SU-DHL-6 (cell line): Measurements from ENCODE around the gene TFF2.

Source experiments
- H2AFZ ChIP-seq: fragments of 200-600 bp; sonication (generic); 2 replicates; pipeline ENCODE4 v1.6.1; 2014; ENCODE audit warnings: low read depth, mild to moderate bottlenecking, moderate library complexity, mixed read lengths, antibody characterized with exemption, low read length; ENCODE audit not compliant: severe bottlenecking
- H3F3A ChIP-seq: fragments of 200-600 bp; shearing (Covaris generic); 2 replicates; pipeline ENCODE4 v1.6.0; 2016; ENCODE audit warnings: antibody characterized with exemption, mild to moderate bottlenecking; ENCODE audit not compliant: insufficient read depth
- H3K27ac ChIP-seq: fragments of 200-600 bp; sonication (generic); 2 replicates; pipeline ENCODE4 v1.5.1; 2016; ENCODE audit warnings: low read depth, mild to moderate bottlenecking, low read length, moderate library complexity, mixed read lengths
- H3K27me3 ChIP-seq: fragments of 200-600 bp; sonication (generic), shearing (Covaris generic); 2 replicates; pipeline ENCODE4 v1.6.0; 2014; ENCODE audit warnings: mild to moderate bottlenecking, low read length
- H3K36me3 ChIP-seq: fragments of 200-600 bp; sonication (generic); 2 replicates; pipeline ENCODE4 v1.6.1; 2014; ENCODE audit warnings: mild to moderate bottlenecking, low read length, mixed read lengths
- H3K4me2 ChIP-seq: fragments of 300-600, 200-600 bp; shearing (Covaris generic), sonication (generic); 2 replicates; pipeline ENCODE4 v1.6.0; 2014; ENCODE audit warnings: low read length, low read depth, mild to moderate bottlenecking; ENCODE audit not compliant: poor library complexity, severe bottlenecking
- H3K4me3 ChIP-seq: fragments of 200-600 bp; sonication (generic); 2 replicates; pipeline ENCODE4 v1.5.1; 2014; ENCODE audit warnings: antibody characterized with exemption, low read length, mild to moderate bottlenecking, mixed read lengths; ENCODE audit not compliant: insufficient read depth, poor library complexity, severe bottlenecking
- H3K79me2 ChIP-seq: fragments of 200-600 bp; sonication (generic); 2 replicates; pipeline ENCODE4 v1.6.1; 2014; ENCODE audit warnings: mild to moderate bottlenecking, low read length, moderate library complexity; ENCODE audit not compliant: insufficient read depth
- H3K9ac ChIP-seq: fragments of 200-600 bp; sonication (generic); 2 replicates; pipeline ENCODE4 v1.7.0; 2014; ENCODE audit warnings: mild to moderate bottlenecking, low read length
- H3K9me2 ChIP-seq: fragments of 200-600 bp; sonication (generic); replicated peaks from 2 replicates; pipeline ENCODE4 v1.6.1; 2014; ENCODE audit warnings: low read length; ENCODE audit not compliant: insufficient read depth
- H3K9me3 ChIP-seq: fragments of 200-600 bp; sonication (generic); 2 replicates; pipeline ENCODE4 v1.6.1; 2014; ENCODE audit warnings: low read length, mixed read lengths; ENCODE audit not compliant: insufficient read depth
- H4K20me1 ChIP-seq: fragments of 200-600 bp; sonication (generic); 2 replicates; pipeline ENCODE4 v1.6.1; 2014; ENCODE audit warnings: low read depth, mild to moderate bottlenecking, antibody characterized with exemption, low read length, moderate library complexity, mixed read lengths
- EZH2phosphoT487 ChIP-seq: fragments of 200-600 bp; sonication (generic), shearing (Covaris generic); conservative IDR thresholded peaks from 2 replicates; pipeline ENCODE4 v1.6.1; 2018; ENCODE audit warnings: mild to moderate bottlenecking, antibody characterized with exemption, low read length, moderate library complexity, mixed read lengths
- TF ChIP-seq, protein P1 (sequence below): fragments of 200-600 bp; sonication (generic); IDR thresholded peaks from one replicate; pipeline ENCODE4 v1.5.1; 2017; ENCODE audit warnings: antibody characterized with exemption, mild to moderate bottlenecking, low read length, moderate library complexity; ENCODE audit not compliant: insufficient read depth, poor library complexity, severe bottlenecking

The TFF2 gene

DNA sequence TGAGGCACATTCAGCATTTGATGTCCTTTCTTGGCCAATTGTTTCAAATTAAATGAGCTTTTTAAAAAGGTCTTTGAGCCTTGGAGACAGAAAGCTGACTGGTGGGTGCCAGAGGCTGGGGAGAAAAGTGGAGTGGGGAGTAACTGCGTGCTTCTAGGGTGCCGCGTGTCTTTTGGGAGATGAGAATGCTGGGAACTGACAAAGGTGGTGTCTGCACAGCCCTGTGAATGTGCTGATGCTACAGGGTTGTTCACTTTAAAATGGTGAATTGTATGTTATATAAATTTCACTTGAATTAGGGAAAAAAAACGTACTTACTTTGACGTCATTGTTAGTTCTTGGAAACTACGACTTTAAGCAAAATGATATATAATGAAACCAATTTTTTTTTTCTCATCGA, 23.7 kb upstream of the TFF2 start:
- H2AFZ ChIP-seq: no peak overlapping the region
- no peak overlapping the region for H3K27ac ChIP-seq
- H3K4me3 ChIP-seq: no peak overlapping the region
- TF ChIP-seq EZH2phosphoT487: no peak
- TF ChIP-seq, protein P1, sequence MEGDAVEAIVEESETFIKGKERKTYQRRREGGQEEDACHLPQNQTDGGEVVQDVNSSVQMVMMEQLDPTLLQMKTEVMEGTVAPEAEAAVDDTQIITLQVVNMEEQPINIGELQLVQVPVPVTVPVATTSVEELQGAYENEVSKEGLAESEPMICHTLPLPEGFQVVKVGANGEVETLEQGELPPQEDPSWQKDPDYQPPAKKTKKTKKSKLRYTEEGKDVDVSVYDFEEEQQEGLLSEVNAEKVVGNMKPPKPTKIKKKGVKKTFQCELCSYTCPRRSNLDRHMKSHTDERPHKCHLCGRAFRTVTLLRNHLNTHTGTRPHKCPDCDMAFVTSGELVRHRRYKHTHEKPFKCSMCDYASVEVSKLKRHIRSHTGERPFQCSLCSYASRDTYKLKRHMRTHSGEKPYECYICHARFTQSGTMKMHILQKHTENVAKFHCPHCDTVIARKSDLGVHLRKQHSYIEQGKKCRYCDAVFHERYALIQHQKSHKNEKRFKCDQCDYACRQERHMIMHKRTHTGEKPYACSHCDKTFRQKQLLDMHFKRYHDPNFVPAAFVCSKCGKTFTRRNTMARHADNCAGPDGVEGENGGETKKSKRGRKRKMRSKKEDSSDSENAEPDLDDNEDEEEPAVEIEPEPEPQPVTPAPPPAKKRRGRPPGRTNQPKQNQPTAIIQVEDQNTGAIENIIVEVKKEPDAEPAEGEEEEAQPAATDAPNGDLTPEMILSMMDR: no peak
- no peaks in the 10 kb centered on the region for H4K20me1 ChIP-seq
- no peaks in the 10 kb centered on the region for H3K27me3 ChIP-seq
- H3K79me2 ChIP-seq: no peaks in the 10 kb centered on the region
- no peak overlapping the region for H3K4me2 ChIP-seq
- no peaks in the 10 kb centered on the region for H3F3A ChIP-seq
- H3K9me3 ChIP-seq: no peaks in the 10 kb centered on the region
- no peak overlapping the region for H3K9ac ChIP-seq
- no peaks in the 10 kb centered on the region for H3K36me3 ChIP-seq
- no peaks in the 10 kb centered on the region for H3K9me2 ChIP-seq

DNA sequence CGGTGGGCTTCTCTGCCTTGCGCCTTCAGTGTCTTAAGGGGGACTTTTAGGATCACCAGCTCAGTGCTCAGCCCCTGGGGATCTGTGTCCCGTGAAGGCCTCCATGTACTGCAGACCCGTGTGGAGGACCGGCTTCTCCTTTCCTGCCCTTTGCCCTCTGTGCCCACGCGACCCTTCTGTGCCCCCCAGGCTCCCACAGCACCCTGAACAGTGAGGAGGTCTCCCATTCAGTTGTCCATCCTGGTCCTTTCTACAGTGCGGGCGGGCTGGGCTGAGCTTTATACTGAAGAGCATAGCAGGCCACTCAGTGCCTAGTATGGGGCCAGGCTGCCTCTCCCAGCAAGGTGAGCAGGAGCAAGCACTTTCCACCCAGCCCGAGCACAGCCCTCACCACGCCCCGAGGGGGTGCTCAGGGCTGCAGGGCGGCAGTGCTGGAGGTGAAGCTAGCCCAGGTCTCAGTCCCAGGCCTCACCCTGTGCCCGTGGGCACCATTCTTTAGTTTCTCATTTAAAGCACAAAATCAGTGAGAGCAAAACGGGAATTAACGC, 23.2 kb upstream of the TFF2 start:
- H3K4me2 ChIP-seq: no peak overlapping the region
- no peaks in the 10 kb centered on the region for H3K79me2 ChIP-seq
- H3K9me3 ChIP-seq: no peaks in the 10 kb centered on the region
- H3K9me2 ChIP-seq: no peaks in the 10 kb centered on the region
- H3K36me3 ChIP-seq: no peaks in the 10 kb centered on the region
- H3F3A ChIP-seq: no peaks in the 10 kb centered on the region
- H2AFZ ChIP-seq: no peak overlapping the region
- no peak overlapping the region for H3K4me3 ChIP-seq
- no peaks in the 10 kb centered on the region for H3K27me3 ChIP-seq
- TF ChIP-seq, protein P1: no peak
- no peak for TF ChIP-seq EZH2phosphoT487
- no peak overlapping the region for H3K9ac ChIP-seq
- H4K20me1 ChIP-seq: no peaks in the 10 kb centered on the region
- H3K27ac ChIP-seq: no peak overlapping the region

GRCh38 chr21:42373196-42373907, 22.6 kb upstream of the TFF2 start:
- Histone ChIP-seq H3K9ac (no peak overlapping the region), H3F3A (no peaks in the 10 kb centered on the region)

More at GRCh38 chr21:42373196-42373907, 22.6 kb upstream of the TFF2 start:
- Histone ChIP-seq H3K9me2 (no peaks in the 10 kb centered on the region), H3K4me2 (no peak overlapping the region), H3K4me3 (no peak overlapping the region), H2AFZ (no peak overlapping the region), H4K20me1 (no peaks in the 10 kb centered on the region), H3K27me3 (no peaks in the 10 kb centered on the region), H3K36me3 (no peaks in the 10 kb centered on the region), H3K27ac (no peak overlapping the region), H3K79me2 (no peaks in the 10 kb centered on the region), H3K9me3 (no peaks in the 10 kb centered on the region)
- TF ChIP-seq EZH2phosphoT487: no peak
- TF ChIP-seq, protein P1: no peak
